ENCODE measurements around the gene HS1BP3. TPM values are rescaled to one million over a fixed set of nuclear protein-coding genes. Genes with fewer than 3 reads are reported as not detected.

Gene HS1BP3
- total RNA-seq, 1 donor from 2014 or later: 22.1 TPM

GRCh38 chr2:20616341-20616871, 34.5 kb downstream of the HS1BP3 start:
- Mint-ChIP-seq H3K36me3 (peaks cover 6% of the 10 kb centered on the region), H3K4me1 (ENCODE audit: unreplicated experiment) (peaks cover 34% of the 10 kb centered on the region), H3K4me3 (no peak overlapping the region), H3K27me3 (no peaks in the 10 kb centered on the region), H3K27ac (peak overlapping the region; percentile 48), H3K9me3 (no peaks in the 10 kb centered on the region)
- no peak for TF ChIP-seq CTCF (conservative IDR thresholded peaks at IDR 0.05)
- DNase-seq (ENCODE audit: extremely low spot score, unreplicated experiment): no peak

- Mint-ChIP-seq H3K36me3 (peaks cover 4% of the 10 kb centered on the region), H3K4me1 (ENCODE audit: unreplicated experiment) (peaks cover 36% of the 10 kb centered on the region), H3K27ac (no peak overlapping the region), H3K4me3 (no peak overlapping the region), H3K9me3 (no peaks in the 10 kb centered on the region), H3K27me3 (no peaks in the 10 kb centered on the region)
- TF ChIP-seq CTCF (conservative IDR thresholded peaks at IDR 0.05): no peak
- DNase-seq (ENCODE audit: extremely low spot score, unreplicated experiment): no peak
Measured at GRCh38 chr2:20615466-20616241, 35.2 kb downstream of the HS1BP3 start.

- no peak for TF ChIP-seq CTCF (conservative IDR thresholded peaks at IDR 0.05)
- peaks cover 31% of the 10 kb centered on the region for H3K4me1 Mint-ChIP-seq (ENCODE audit: unreplicated experiment)
- H3K4me3 Mint-ChIP-seq: no peak overlapping the region
- DNase-seq (ENCODE audit: extremely low spot score, unreplicated experiment): no peak
- no peaks in the 10 kb centered on the region for H3K36me3 Mint-ChIP-seq
- no peak overlapping the region for H3K27ac Mint-ChIP-seq
- H3K9me3 Mint-ChIP-seq: no peaks in the 10 kb centered on the region
- H3K27me3 Mint-ChIP-seq: no peaks in the 10 kb centered on the region
Measured at GRCh38 chr2:20615068-20615465, 35.8 kb downstream of the HS1BP3 start.

- no peak for DNase-seq (ENCODE audit: extremely low spot score, unreplicated experiment)
- Mint-ChIP-seq H3K27ac (peak overlapping the region; percentile 74), H3K36me3 (no peaks in the 10 kb centered on the region)
Measured at GRCh38 chr2:20614201-20615067, 36.5 kb downstream of the HS1BP3 start.

More at GRCh38 chr2:20614201-20615067, 36.5 kb downstream of the HS1BP3 start:
- Mint-ChIP-seq H3K9me3 (no peaks in the 10 kb centered on the region), H3K4me3 (peak overlapping the region; percentile 49), H3K4me1 (ENCODE audit: unreplicated experiment) (peaks cover 33% of the 10 kb centered on the region), H3K27me3 (no peaks in the 10 kb centered on the region)
- TF ChIP-seq CTCF (conservative IDR thresholded peaks at IDR 0.05): no peak

Data from type B pancreatic cell (in vitro differentiated cells).